ENCODE data around the gene SPRR2E. TPM values are rescaled to one million over a fixed set of nuclear protein-coding genes. Genes with fewer than 3 reads are reported as not detected.
"Not testable (repeated sequence)": the region's sequence is repeated elsewhere in the genome, so short reads cannot be mapped to it uniquely, and the experiment has no call there.

Gene SPRR2E
- polyA plus RNA-seq, result 1 to 10 TPM in 1 of 3 donors, not detected in 2; 2.0 TPM

- no peak within 1 kb of the TSS for H3K27ac ChIP-seq (ENCODE audit: low read depth, low read length)
These were observed at the start of gene SPRR2E for GRCh38 chr1:153094426-153094825. Gene SPRR2E, minus strand, starts transcription at chr1:153094526. Its CDS starts 775 bp downstream, at chr1:153093751.

- 87 to 94% (median 90%) methylated on average over 3 of the region's 3 CpGs for WGBS, 3 donors
- no peak overlapping the region for H3K27ac ChIP-seq (ENCODE audit: low read depth, low read length)
These were observed 47.1 kb upstream of the SPRR2E start for GRCh38 chr1:153141377-153141776.

- WGBS, 3 donors, result 41 to 64% (median 55%) methylated on average over 3 of the region's 3 CpGs
- no peak overlapping the region for H3K27ac ChIP-seq (ENCODE audit: low read depth, low read length)
These were observed 46.2 kb upstream of the SPRR2E start for GRCh38 chr1:153140484-153140883.

- 73 to 80% (median 76%) methylated on average over 2 of the region's 2 CpGs for WGBS, 3 donors
These were observed 39.4 kb upstream of the SPRR2E start for GRCh38 chr1:153133743-153134142.

GRCh38 chr1:153133267-153133666, 38.9 kb upstream of the SPRR2E start:
- H3K27ac ChIP-seq (ENCODE audit: low read depth, low read length), result no peak overlapping the region
- 89% methylated on average over 1 of the region's 1 CpG for WGBS, 3 donors

More at GRCh38 chr1:153133743-153134142, 39.4 kb upstream of the SPRR2E start:
- no peak overlapping the region for H3K27ac ChIP-seq (ENCODE audit: low read depth, low read length)

- not testable (repeated sequence) for H3K27ac ChIP-seq (ENCODE audit: low read depth, low read length)
- 90 to 98% (median 94%) methylated on average over 4 of the region's 4 CpGs for WGBS, 3 donors
These were observed 34.4 kb upstream of the SPRR2E start for GRCh38 chr1:153128688-153129087.

GRCh38 chr1:153127296-153127695, 33.0 kb upstream of the SPRR2E start:
- 59 to 77% (median 65%) methylated on average over 2 of the region's 2 CpGs for WGBS, 3 donors
- H3K27ac ChIP-seq (ENCODE audit: low read depth, low read length), result no peak overlapping the region

GRCh38 chr1:153125536-153125935, 31.2 kb upstream of the SPRR2E start:
- H3K27ac ChIP-seq (ENCODE audit: low read depth, low read length), result no peak overlapping the region
- 83 to 90% (median 88%) methylated on average over 1 of the region's 1 CpG for WGBS, 3 donors

- WGBS, 3 donors, result 81 to 94% (median 86%) methylated on average over 8 of the region's 8 CpGs
These were observed 29.5 kb upstream of the SPRR2E start for GRCh38 chr1:153123793-153124192.

GRCh38 chr1:153122831-153123421, 28.6 kb upstream of the SPRR2E start:
- 13 to 42% (median 36%) methylated on average over 3 of the region's 3 CpGs for WGBS, 3 donors
- no peak overlapping the region for H3K27ac ChIP-seq (ENCODE audit: low read depth, low read length)

More at GRCh38 chr1:153123793-153124192, 29.5 kb upstream of the SPRR2E start:
- H3K27ac ChIP-seq (ENCODE audit: low read depth, low read length), result not testable (repeated sequence)

GRCh38 chr1:153120945-153121344, 26.6 kb upstream of the SPRR2E start:
- no peak overlapping the region for H3K27ac ChIP-seq (ENCODE audit: low read depth, low read length)

GRCh38 chr1:153119491-153119971, 25.2 kb upstream of the SPRR2E start:
- 24 to 55% (median 42%) methylated on average over 3 of the region's 3 CpGs for WGBS, 3 donors
- no peak overlapping the region for H3K27ac ChIP-seq (ENCODE audit: low read depth, low read length)

- not testable (repeated sequence) for H3K27ac ChIP-seq (ENCODE audit: low read depth, low read length)
These were observed 20.9 kb upstream of the SPRR2E start for GRCh38 chr1:153115264-153115663.

- no peak within 1 kb of the TSS for H3K27ac ChIP-seq (ENCODE audit: low read depth, low read length)
- 75 to 89% (median 85%) methylated on average over 3 of the region's 3 CpGs for WGBS, 3 donors
These were observed 19.1 kb upstream of the SPRR2E start, which contains the start of gene SPRR2F for GRCh38 chr1:153113416-153113815. Gene SPRR2F, minus strand, starts transcription at chr1:153113516. Its CDS starts 783 bp downstream, at chr1:153112733.

GRCh38 chr1:153112454-153112853, 18.1 kb upstream of the SPRR2E start:
- 63 to 69% (median 63%) methylated on average over 5 of the region's 5 CpGs for WGBS, 3 donors
- not testable (repeated sequence) for H3K27ac ChIP-seq (ENCODE audit: low read depth, low read length)

GRCh38 chr1:153100245-153100644, 5.9 kb upstream of the SPRR2E start:
- 87 to 95% (median 90%) methylated on average over 5 of the region's 5 CpGs for WGBS, 3 donors
- no peak overlapping the region for H3K27ac ChIP-seq (ENCODE audit: low read depth, low read length)

GRCh38 chr1:153099461-153100045, 5.2 kb upstream of the SPRR2E start:
- no peak overlapping the region for H3K27ac ChIP-seq (ENCODE audit: low read depth, low read length)
- WGBS, 3 donors, result 91 to 93% (median 93%) methylated on average over 9 of the region's 9 CpGs

- H3K27ac ChIP-seq (ENCODE audit: low read depth, low read length), result no peak overlapping the region
These were observed 1.4 kb upstream of the SPRR2E start for GRCh38 chr1:153095764-153096163.

GRCh38 chr1:153087652-153088051, 6.7 kb downstream of the SPRR2E start:
- H3K27ac ChIP-seq (ENCODE audit: low read depth, low read length), result no peak overlapping the region
- WGBS, 3 donors, result 45 to 70% (median 63%) methylated on average over 1 of the region's 1 CpG

GRCh38 chr1:153081736-153082135, 12.6 kb downstream of the SPRR2E start:
- no peak overlapping the region for H3K27ac ChIP-seq (ENCODE audit: low read depth, low read length)
- 86 to 91% (median 86%) methylated on average over 3 of the region's 3 CpGs for WGBS, 3 donors
